GM23338 (cell line): Measurements from ENCODE around the gene GABBR1.

Experiments used
- TF ChIP-seq, protein P1 (sequence below): IDR thresholded peaks from one replicate; pipeline ENCODE4 v1.6.1; 2018; ENCODE audit warnings: antibody characterized with exemption; ENCODE audit not compliant: unreplicated experiment
- TF ChIP-seq, protein P2 (sequence below), 2 experiments: fragments of 200-600 bp in 1 of 2; sonication (generic) in 1 of 2; conservative IDR thresholded peaks; 2 replicates each; pipeline versions ENCODE4 v1.5.1 to v1.6.1; 2016 to 2017; ENCODE audit warnings: antibody characterized with exemption in 2 of 2, low read depth in 2 of 2, mild to moderate bottlenecking in 2 of 2, moderate library complexity in 1 of 2

DNA sequence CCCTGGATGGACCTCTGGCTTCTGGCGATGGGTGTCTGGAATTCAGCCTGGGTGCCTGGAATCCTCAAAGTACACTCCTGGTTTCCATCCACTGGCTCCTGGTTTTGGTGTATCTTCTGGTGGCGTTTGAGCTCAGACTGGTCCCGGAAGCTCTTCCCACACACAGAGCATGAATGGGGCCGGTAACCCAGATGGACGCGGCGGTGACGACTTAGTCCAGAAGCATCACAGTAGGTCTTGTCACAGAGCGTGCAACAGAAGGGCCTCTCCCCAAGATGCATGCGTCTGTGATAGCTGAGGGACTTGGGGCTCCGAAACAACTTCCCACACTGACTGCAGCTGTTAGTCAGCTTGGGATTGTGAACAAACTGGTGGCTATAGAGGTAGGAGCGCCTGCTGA is 40.2 kb upstream of the GABBR1 start:
- TF ChIP-seq, protein P1, sequence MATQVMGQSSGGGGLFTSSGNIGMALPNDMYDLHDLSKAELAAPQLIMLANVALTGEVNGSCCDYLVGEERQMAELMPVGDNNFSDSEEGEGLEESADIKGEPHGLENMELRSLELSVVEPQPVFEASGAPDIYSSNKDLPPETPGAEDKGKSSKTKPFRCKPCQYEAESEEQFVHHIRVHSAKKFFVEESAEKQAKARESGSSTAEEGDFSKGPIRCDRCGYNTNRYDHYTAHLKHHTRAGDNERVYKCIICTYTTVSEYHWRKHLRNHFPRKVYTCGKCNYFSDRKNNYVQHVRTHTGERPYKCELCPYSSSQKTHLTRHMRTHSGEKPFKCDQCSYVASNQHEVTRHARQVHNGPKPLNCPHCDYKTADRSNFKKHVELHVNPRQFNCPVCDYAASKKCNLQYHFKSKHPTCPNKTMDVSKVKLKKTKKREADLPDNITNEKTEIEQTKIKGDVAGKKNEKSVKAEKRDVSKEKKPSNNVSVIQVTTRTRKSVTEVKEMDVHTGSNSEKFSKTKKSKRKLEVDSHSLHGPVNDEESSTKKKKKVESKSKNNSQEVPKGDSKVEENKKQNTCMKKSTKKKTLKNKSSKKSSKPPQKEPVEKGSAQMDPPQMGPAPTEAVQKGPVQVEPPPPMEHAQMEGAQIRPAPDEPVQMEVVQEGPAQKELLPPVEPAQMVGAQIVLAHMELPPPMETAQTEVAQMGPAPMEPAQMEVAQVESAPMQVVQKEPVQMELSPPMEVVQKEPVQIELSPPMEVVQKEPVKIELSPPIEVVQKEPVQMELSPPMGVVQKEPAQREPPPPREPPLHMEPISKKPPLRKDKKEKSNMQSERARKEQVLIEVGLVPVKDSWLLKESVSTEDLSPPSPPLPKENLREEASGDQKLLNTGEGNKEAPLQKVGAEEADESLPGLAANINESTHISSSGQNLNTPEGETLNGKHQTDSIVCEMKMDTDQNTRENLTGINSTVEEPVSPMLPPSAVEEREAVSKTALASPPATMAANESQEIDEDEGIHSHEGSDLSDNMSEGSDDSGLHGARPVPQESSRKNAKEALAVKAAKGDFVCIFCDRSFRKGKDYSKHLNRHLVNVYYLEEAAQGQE = no peak
- TF ChIP-seq, protein P2, sequence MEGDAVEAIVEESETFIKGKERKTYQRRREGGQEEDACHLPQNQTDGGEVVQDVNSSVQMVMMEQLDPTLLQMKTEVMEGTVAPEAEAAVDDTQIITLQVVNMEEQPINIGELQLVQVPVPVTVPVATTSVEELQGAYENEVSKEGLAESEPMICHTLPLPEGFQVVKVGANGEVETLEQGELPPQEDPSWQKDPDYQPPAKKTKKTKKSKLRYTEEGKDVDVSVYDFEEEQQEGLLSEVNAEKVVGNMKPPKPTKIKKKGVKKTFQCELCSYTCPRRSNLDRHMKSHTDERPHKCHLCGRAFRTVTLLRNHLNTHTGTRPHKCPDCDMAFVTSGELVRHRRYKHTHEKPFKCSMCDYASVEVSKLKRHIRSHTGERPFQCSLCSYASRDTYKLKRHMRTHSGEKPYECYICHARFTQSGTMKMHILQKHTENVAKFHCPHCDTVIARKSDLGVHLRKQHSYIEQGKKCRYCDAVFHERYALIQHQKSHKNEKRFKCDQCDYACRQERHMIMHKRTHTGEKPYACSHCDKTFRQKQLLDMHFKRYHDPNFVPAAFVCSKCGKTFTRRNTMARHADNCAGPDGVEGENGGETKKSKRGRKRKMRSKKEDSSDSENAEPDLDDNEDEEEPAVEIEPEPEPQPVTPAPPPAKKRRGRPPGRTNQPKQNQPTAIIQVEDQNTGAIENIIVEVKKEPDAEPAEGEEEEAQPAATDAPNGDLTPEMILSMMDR (conservative IDR thresholded peaks at IDR 0.05; ENCODE audit: low read depth in 2 of 2) = no peak
